H9 (cell line): ENCODE results near the gene CABYR. TPM values are rescaled to one million over a fixed set of nuclear protein-coding genes. Genes with fewer than 3 reads are reported as not detected.

Experiments
- DNase-seq: peaks from one replicate; pipeline ENCODE4 v3.0.0-alpha.2; 2017
- H2AFZ ChIP-seq: one replicate; pipeline ENCODE4 v1.6.1; 2013; ENCODE audit warnings: mild to moderate bottlenecking, low read length, control low read depth, moderate library complexity
- H2AK5ac ChIP-seq: 2 replicates; pipeline ENCODE4 v1.6.1; 2013; ENCODE audit warnings: low read length, control low read depth, mixed read lengths; ENCODE audit not compliant: insufficient read length
- H2BK120ac ChIP-seq: one replicate; pipeline ENCODE4 v1.6.1; 2013; ENCODE audit warnings: low read depth, mild to moderate bottlenecking, low read length, control low read depth, inconsistent platforms; ENCODE audit not compliant: poor library complexity, severe bottlenecking
- H2BK12ac ChIP-seq: 2 replicates; pipeline ENCODE4 v1.6.1; 2013; ENCODE audit warnings: low read length, control low read depth, mixed read lengths, low read depth; ENCODE audit not compliant: insufficient read length
- H2BK15ac ChIP-seq: 2 replicates; pipeline ENCODE4 v1.6.1; 2013; ENCODE audit warnings: low read depth, low read length, control low read depth
- H2BK20ac ChIP-seq: one replicate; pipeline ENCODE4 v1.6.1; 2013; ENCODE audit warnings: low read depth, mild to moderate bottlenecking, low read length, control low read depth, inconsistent platforms; ENCODE audit not compliant: poor library complexity, severe bottlenecking
- H2BK5ac ChIP-seq: 2 replicates; pipeline ENCODE4 v1.6.1; 2013; ENCODE audit warnings: low read length, control low read depth, mixed read lengths; ENCODE audit not compliant: insufficient read length
- H3K14ac ChIP-seq: 2 replicates; pipeline ENCODE4 v1.6.1; 2013; ENCODE audit warnings: low read length, control low read depth; ENCODE audit not compliant: insufficient read depth
- H3K18ac ChIP-seq: 2 replicates; pipeline ENCODE4 v1.6.1; 2013; ENCODE audit warnings: low read depth, mild to moderate bottlenecking, mixed read lengths, low read length, control low read depth; ENCODE audit not compliant: insufficient read length
- H3K23ac ChIP-seq: 2 replicates; pipeline ENCODE4 v1.6.1; 2013; ENCODE audit warnings: low read length, control low read depth, mixed read lengths, low read depth; ENCODE audit not compliant: insufficient read length
- H3K23me2 ChIP-seq: 2 replicates; pipeline ENCODE4 v1.6.1; 2013; ENCODE audit warnings: low read depth, mild to moderate bottlenecking, mixed read lengths, low read length, control low read depth; ENCODE audit not compliant: insufficient read length, poor library complexity, severe bottlenecking
- H3K27ac ChIP-seq: 2 replicates; pipeline ENCODE4 v1.5.1; 2013; ENCODE audit warnings: low read length, control low read depth, mixed read lengths, low read depth; ENCODE audit not compliant: insufficient read length
- H3K27me3 ChIP-seq: 2 replicates; pipeline ENCODE4 v1.6.1; 2013; ENCODE audit warnings: low read length, control low read depth, inconsistent platforms; ENCODE audit not compliant: insufficient read depth
- H3K4ac ChIP-seq: 2 replicates; pipeline ENCODE4 v1.6.1; 2013; ENCODE audit warnings: low read depth, mild to moderate bottlenecking, control low read depth, inconsistent platforms, low read length, moderate library complexity
- H3K4me1 ChIP-seq: 2 replicates; pipeline ENCODE4 v1.6.1; 2013; ENCODE audit warnings: low read length, control low read depth, inconsistent platforms; ENCODE audit not compliant: insufficient read depth
- H3K4me2 ChIP-seq: 2 replicates; pipeline ENCODE4 v1.6.1; 2013; ENCODE audit warnings: low read length, control low read depth, mixed read lengths; ENCODE audit not compliant: insufficient read length, insufficient read depth
- H3K56ac ChIP-seq: 2 replicates; pipeline ENCODE4 v1.6.1; 2013; ENCODE audit warnings: low read depth, mild to moderate bottlenecking, mixed read lengths, low read length, control low read depth; ENCODE audit not compliant: insufficient read length
- H3K79me1 ChIP-seq: 2 replicates; pipeline ENCODE4 v1.6.1; 2013; ENCODE audit warnings: low read depth, mild to moderate bottlenecking, moderate library complexity, low read length, control low read depth, inconsistent platforms; ENCODE audit not compliant: insufficient read depth, poor library complexity, severe bottlenecking
- H3K79me2 ChIP-seq: 2 replicates; pipeline ENCODE4 v1.6.1; 2013; ENCODE audit warnings: low read length, control low read depth, inconsistent platforms; ENCODE audit not compliant: insufficient read depth
- H3K9ac ChIP-seq: 2 replicates; pipeline ENCODE4 v1.6.1; 2013; ENCODE audit warnings: low read length, control low read depth, mixed read lengths; ENCODE audit not compliant: insufficient read length; ENCODE audit errors: extremely low read depth
- H3K9me3 ChIP-seq: one replicate; pipeline ENCODE4 v1.6.1; 2013; ENCODE audit warnings: low read depth, low read length, inconsistent platforms; ENCODE audit not compliant: control insufficient read depth
- H3T11ph ChIP-seq: one replicate; pipeline ENCODE4 v1.6.1; 2013; ENCODE audit warnings: mild to moderate bottlenecking, low read length, control low read depth, inconsistent platforms
- H4K20me1 ChIP-seq: one replicate; pipeline ENCODE4 v1.6.1; 2013; ENCODE audit not compliant: control insufficient read depth, insufficient read length, insufficient read depth
- H4K5ac ChIP-seq: 2 replicates; pipeline ENCODE4 v1.6.1; 2013; ENCODE audit warnings: low read depth, mild to moderate bottlenecking, mixed read lengths, low read length, control low read depth; ENCODE audit not compliant: insufficient read length
- H4K8ac ChIP-seq: replicated peaks from 2 replicates; pipeline ENCODE4 v1.6.1; 2013; ENCODE audit warnings: low read length, control low read depth, mixed read lengths, low read depth; ENCODE audit not compliant: insufficient read length
- H4K91ac ChIP-seq: 2 replicates; pipeline ENCODE4 v1.6.1; 2013; ENCODE audit warnings: low read depth, mild to moderate bottlenecking, moderate library complexity, mixed read lengths, low read length, control low read depth; ENCODE audit not compliant: insufficient read length
- H3K27ac Mint-ChIP-seq, 3 experiments: 2 replicates in 2 of 3; 3 replicates in 1 of 3; pipeline ENCODE4 v1.8.0; 2020 to 2021; ENCODE audit warnings: mixed read lengths in 3 of 3, mild to moderate bottlenecking in 1 of 3, moderate library complexity in 1 of 3
- H3K27me3 Mint-ChIP-seq: 2 replicates; pipeline ENCODE4 v1.8.0; 2021; ENCODE audit warnings: low read depth, mild to moderate bottlenecking, moderate library complexity, mixed read lengths
- H3K36me3 Mint-ChIP-seq, 3 experiments: 2 replicates in 2 of 3; 3 replicates in 1 of 3; pipeline ENCODE4 v1.8.0; 2020 to 2021; ENCODE audit warnings: low read depth in 3 of 3, mixed read lengths in 3 of 3; ENCODE audit not compliant: insufficient read depth in 1 of 3
- H3K4me1 Mint-ChIP-seq, 2 experiments: 2 replicates each; pipeline ENCODE4 v1.8.0; 2020; ENCODE audit warnings: mixed read lengths in 2 of 2
- H3K4me3 Mint-ChIP-seq, 2 experiments: 2 replicates in 1 of 2; 3 replicates in 1 of 2; pipeline ENCODE4 v1.8.0; 2020 to 2021; ENCODE audit warnings: mild to moderate bottlenecking in 2 of 2, mixed read lengths in 2 of 2, moderate library complexity in 1 of 2
- H3K9me3 Mint-ChIP-seq, 2 experiments: 2 replicates in 1 of 2; 3 replicates in 1 of 2; pipeline ENCODE4 v1.8.0; 2020; ENCODE audit warnings: mild to moderate bottlenecking in 2 of 2, mixed read lengths in 2 of 2, moderate library complexity in 1 of 2
- CTCF ChIP-seq: fragments of 200-600 bp; sonication (generic); conservative IDR thresholded peaks from 3 replicates; pipeline ENCODE4 v1.8.0; 2021; ENCODE audit warnings: antibody characterized with exemption, mild to moderate bottlenecking
- WGBS: extraction: QIAGEN DNeasy Blood & Tissue Kit; methylation state at CpG from one replicate; pipeline ENCODE4 v1.1.7; 2013; ENCODE audit warnings: missing lambda C conversion rate, low lambda C conversion rate, mixed read lengths; ENCODE audit not compliant: insufficient read length; ENCODE audit errors: extremely low coverage; 5-methylcytosine and 5-hydroxymethylcytosine counted together
- total RNA-seq: library from RNA; stranded (reverse); gene quantifications from 2 replicates; pipeline ENCODE4 v1.2.1, GENCODE V29; 2021

CABYR gene
- total RNA-seq, 1 experiment from 2014 or later, result 13.6 TPM

- H2BK12ac ChIP-seq, result no peak overlapping the region
- H3K27me3 ChIP-seq, result no peaks in the 10 kb centered on the region
- H4K20me1 ChIP-seq, result no peaks in the 10 kb centered on the region
- no peaks in the 10 kb centered on the region for H3K23me2 ChIP-seq
- no peak overlapping the region for H3K27ac ChIP-seq
- Mint-ChIP-seq H3K4me3 (no peak overlapping the region), H3K27me3 (no peaks in the 10 kb centered on the region), H3K4me1 (no peaks in the 10 kb centered on the region), H3K36me3 (peaks cover 2 to 13% (median 4%) of the 10 kb centered on the region in 3 experiments; a peak in 5 of 7 replicates), H3K9me3 (no peaks in the 10 kb centered on the region), H3K27ac (no peak overlapping the region)
- H2AFZ ChIP-seq, result no peak overlapping the region
- H2BK15ac ChIP-seq, result no peak overlapping the region
- no peak overlapping the region for H4K8ac ChIP-seq
- no peaks in the 10 kb centered on the region for H3K79me2 ChIP-seq
- no peak overlapping the region for H2BK120ac ChIP-seq
- H2BK5ac ChIP-seq, result no peak overlapping the region
- H3K56ac ChIP-seq, result no peak overlapping the region
- H3T11ph ChIP-seq, result no peak overlapping the region
- H3K9me3 ChIP-seq, result no peaks in the 10 kb centered on the region
- H4K5ac ChIP-seq, result no peak overlapping the region
- no peak overlapping the region for H3K4me2 ChIP-seq
- no CpG with 5 or more reads among the region's 3 CpGs for WGBS
- no peak overlapping the region for H3K9ac ChIP-seq
- no peak overlapping the region for H2BK20ac ChIP-seq
- H4K91ac ChIP-seq, result no peak overlapping the region
- H2AK5ac ChIP-seq, result no peak overlapping the region
- no peak overlapping the region for H3K4ac ChIP-seq
- H3K14ac ChIP-seq, result no peak overlapping the region
- no peak for TF ChIP-seq CTCF
- H3K79me1 ChIP-seq, result no peaks in the 10 kb centered on the region
- H3K23ac ChIP-seq, result no peak overlapping the region
- DNase-seq, result no peak
- H3K18ac ChIP-seq, result no peak overlapping the region
- no peaks in the 10 kb centered on the region for H3K4me1 ChIP-seq
Measured at GRCh38 chr18:24126155-24126961, 12.5 kb upstream of the CABYR start.
